Daoy (cell line): ENCODE measurements around the gene CRISPLD2. TPM values are rescaled to one million over a fixed set of nuclear protein-coding genes. Genes with fewer than 3 reads are reported as not detected.
"Not testable (repeated sequence)": the region's sequence is repeated elsewhere in the genome, so short reads cannot be mapped to it uniquely, and the experiment has no call there.

Experiments
- DNase-seq: peaks from one replicate; pipeline ENCODE4 v3.0.0-alpha.2; 2015; ENCODE audit warnings: low read depth
- total RNA-seq: library from RNA; depleted of rRNA; stranded (reverse); fragments of >200 nt; shearing (Covaris generic); gene quantifications from 2 replicates; pipeline ENCODE4 v1.2.3, GENCODE V29; 2014

The CRISPLD2 gene
- total RNA-seq, 1 experiment from 2014 or later: 25.7 TPM

DNA sequence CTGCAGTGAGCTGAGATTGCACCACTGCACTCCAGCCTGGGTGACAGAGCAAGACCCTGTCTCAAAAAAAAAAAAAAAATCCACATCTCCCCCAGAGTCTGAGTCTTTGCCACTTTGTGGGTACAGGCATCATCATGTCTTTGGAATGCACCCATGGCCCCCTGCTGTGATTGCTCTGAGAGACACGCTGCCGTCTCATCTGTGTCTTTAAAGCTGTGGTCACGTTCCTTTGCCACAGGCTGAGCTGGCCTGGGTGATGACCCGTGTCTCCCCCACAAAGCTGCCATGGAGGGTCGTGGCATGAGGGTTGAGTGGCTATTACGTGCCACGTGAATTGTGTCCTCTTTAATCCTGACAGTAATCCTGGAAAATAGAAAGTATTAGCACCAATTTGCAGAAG, 20.2 kb downstream of the CRISPLD2 start:
- DNase-seq: peak; percentile 95

DNA sequence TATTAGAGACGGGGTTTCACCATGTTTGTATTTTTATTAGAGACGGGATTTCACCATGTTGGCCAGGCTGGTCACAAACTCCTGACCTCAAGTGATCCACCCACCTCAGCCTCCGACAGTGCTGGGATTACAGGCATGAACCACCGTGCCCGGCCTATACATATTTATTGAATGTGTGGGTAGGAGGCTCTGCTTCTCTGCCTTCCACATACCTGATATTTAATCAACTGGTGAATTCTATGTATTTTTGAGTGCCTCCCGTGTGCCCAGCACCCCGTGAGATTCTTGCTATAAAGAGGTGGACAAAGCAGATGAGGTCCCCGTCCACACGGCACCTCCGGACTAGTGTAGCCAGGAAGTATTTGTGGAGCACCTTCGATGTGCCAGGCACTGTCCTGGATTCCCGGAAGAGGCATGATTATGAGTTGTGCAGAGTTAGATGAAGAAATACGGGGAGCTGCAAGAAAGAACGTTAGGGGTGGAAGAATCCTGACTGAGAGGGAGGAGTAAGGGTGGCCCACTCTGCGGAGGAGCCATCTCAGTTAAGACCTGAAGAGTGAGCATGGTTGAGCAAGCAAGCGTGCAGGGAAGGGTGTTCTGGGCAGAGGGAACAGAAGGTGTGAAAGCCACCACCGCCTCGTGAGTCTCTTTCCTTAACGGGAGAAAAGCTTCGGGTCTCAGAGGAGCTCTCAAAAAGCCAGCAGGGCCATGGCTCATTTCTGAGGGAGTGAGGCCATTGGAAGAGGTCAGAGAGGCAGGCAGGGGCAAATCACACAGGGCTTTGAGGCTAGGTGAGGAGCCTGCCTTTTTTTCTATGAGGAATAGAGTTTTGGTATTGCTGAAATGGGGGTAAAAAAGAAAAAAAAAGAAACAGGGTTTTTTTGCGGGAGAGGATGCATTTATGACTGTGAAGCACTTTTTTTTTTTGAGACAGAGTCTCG, 21.2 kb downstream of the CRISPLD2 start:
- no peak for DNase-seq

DNA sequence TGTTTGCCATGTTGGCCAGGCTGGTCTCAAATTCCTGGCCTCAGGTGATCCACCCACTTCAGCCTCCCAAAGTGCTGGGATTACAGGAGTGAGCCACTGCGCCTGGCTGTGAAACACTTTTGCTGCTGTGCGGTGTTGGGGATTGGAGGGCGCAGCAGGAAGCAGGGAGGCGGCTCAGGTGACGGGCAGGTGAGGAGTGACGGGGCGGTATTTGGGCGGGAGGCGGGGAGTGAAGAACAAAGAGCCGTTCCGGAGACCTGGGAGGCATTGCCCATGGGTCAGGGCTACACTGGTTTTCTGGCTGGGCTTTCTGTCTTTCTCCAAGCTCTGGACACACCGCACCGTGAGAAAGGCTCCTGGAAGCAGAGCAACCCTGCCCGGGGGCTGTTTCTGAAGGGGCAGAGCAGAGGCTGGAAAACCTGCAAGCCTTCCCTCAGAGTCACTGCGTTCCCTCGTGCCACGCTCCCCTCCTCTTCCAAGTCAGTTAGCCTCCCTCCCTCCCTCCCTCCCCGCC, 22.1 kb downstream of the CRISPLD2 start:
- no peak for DNase-seq

DNA sequence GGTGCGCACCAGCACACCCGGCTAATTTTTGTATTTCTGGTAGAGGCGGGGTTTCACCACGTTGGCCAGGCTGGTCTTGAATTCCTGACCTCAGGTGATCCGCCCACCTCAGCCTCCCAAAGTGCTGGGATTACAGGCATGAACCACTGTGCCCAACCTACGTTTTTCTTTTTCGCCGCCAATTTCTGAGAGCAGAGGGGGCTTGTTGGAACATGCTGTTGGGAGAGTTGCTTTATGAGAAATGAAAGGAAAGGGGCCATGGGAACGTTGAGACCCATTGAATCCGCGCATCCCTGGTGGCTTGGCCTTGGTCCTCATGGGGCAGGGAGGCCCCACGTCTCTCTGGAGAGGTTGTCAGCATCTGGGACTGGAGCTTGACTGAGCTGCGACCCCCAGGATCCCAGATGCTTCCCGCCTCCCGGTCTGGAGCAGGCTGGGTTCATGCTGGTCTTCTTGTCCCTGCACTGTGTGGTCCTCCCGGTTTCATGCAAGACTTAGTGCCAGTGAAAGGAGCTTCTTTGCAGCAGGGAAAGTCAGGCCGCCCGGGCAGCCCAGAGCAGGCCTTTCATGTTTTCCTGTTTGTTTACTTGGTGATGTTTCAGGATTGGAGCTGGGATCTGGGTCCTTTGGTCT, 22.8 kb downstream of the CRISPLD2 start:
- DNase-seq: no peak

DNA sequence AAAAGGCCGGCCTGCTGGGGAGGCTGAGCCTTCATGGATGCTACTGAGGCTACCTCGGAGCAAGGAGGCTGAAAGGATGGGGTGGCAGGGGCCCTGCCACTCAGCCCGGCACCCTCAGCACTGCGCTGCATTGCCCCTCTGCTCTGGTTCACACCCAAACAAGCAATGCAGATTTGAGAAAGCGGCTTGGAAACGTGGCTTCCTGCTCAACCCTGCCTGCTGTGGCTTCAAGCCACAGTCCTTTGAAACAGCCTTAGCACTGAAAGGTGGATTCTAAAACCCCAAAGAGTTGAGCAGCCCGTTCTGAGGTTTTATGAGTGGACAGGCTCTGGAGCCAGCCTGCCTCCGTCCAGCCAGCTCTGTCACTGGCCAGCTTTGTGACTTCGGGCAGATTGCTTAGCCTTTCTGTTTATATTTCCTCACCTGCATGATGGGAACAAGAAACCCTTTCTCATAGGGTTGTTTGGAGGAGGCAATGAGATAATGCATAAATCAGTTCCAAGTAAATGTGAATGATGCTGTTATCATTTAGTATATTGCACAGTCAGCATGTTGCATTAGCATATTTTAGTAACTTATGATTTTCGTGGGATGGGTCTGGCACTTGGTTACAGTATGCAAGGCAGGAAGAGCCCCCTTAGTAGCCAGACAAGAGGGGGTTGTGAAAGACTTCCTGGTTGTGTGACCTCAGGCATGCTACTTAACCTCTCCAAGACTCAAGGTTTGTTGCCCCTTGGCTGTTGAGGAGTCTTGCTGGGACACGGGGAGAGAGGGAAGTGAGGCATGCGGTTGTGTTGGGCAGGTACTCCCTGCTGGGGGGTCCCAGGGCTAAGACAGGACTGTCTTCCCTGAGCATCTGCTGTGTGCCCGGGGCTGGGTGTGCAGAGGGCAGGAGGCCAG, 23.6 kb downstream of the CRISPLD2 start:
- no peak for DNase-seq

DNA sequence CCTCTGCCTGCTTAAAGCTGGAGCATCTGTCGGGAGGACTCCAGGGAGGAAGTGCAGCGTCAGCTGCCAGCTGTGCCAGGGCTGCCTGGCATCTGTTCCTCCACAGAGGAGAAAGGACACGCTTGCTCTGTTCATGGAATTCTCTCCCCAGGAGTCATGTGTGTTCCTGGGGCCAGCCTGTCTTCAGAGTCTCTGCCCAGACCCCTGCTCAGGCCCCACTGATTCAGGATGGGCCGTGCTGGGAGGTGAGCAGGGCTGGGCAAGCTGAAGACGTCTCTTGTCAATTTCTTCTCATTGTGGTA, 24.2 kb downstream of the CRISPLD2 start:
- peak; percentile 27 for DNase-seq

DNA sequence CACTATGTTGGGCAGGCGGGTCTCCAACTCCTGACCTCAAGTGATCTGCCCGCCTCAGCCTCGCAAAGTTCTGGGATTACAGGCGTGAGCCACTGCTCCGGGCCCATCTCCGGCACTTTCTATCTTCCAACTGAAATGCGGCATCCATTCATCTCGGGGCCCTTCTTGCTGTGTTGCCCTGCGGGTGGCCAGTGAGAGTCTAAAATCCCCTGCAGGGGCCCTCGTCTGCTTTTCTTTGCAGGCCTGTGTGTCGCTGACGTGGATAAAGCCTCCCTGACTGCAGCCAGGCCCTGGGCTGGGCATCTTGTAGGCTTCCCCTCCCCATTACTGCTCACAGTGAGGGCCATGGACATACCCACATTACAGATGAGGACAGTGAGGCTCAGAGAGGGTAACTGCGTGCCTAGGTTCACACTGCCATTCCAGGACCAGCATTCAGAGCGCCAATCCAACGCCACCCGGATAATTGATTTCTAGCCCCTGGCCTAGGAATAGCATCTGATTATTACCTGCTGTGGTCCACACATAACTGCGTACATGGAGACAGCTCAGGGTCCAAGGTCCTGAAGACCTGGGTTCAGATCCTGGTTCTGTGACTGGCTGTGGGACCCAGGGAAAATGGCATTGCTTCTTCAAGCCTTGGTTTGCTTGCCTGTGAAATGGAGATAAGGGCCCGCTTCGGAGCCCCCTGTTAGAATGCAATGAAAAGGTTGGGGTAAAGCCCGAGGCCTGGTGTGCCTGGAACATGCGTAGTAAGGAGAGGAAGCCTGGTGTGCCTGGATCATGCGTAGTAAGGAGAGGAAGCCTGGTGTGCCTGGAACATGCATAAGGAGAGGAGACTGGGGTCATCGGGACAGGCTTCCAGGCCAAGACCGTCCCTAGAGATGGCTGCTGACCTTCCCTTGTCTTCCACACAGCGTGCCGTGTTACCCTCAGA, 25.0 kb downstream of the CRISPLD2 start:
- DNase-seq: no peak

DNA sequence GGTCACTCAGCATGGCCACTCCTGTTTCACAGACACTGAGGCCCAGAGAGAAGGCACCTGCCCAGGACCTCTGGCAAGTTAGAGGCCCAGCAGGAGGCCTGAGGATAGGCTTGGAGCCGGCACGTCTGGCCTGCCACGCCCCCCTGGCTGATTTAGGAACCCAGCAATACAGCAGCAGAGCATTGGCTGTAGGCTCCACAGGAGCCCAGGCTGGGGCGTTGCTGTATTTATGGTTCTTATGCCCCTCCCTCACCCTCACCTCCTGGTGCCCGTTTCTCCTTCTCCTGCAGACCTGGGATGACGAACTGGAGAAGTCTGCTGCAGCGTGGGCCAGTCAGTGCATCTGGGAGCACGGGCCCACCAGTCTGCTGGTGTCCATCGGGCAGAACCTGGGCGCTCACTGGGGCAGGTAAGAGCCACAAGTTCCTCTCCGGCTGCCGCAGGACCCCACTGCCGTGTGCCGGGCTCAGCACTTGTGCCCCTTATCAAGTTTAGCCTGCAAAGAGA, 25.8 kb downstream of the CRISPLD2 start:
- DNase-seq: no peak

DNA sequence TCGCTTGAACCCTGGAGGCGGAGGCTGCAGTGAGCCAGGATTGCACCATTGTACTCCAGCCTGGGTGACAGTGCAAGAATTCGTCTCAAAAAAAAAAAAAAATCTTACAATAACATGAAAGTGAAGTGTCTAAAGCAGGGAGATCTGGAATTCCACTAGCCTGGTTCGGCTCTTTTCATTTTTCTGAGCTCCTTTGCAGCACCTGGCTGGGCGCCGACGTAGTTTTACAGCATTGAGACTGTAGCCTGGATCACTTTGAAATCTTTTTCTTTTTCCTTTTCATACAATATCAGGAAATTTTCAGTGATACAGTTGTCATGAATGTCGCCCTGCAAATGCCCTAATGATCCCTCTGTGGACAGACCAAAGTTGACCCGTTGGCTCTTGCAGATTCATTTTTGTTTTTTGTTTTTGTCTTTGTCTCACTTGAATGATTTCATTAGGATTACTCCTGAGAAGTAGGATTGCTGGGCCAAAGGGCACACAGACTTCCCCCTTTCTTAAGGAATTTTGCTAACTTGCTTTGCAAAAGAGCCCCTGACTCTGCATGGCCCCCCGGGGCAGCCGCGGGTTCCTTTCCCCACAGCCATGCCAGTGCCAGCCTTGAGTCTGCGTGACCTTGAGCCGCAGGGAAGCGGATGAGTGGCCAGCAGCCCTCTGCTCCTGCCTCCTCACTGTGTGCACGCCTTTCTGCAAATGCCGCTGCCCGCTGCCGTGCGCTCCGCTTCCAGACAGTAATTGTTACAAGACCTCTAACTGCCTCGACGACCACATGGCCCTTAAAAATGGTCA, 28.0 kb downstream of the CRISPLD2 start:
- DNase-seq: no peak

DNA sequence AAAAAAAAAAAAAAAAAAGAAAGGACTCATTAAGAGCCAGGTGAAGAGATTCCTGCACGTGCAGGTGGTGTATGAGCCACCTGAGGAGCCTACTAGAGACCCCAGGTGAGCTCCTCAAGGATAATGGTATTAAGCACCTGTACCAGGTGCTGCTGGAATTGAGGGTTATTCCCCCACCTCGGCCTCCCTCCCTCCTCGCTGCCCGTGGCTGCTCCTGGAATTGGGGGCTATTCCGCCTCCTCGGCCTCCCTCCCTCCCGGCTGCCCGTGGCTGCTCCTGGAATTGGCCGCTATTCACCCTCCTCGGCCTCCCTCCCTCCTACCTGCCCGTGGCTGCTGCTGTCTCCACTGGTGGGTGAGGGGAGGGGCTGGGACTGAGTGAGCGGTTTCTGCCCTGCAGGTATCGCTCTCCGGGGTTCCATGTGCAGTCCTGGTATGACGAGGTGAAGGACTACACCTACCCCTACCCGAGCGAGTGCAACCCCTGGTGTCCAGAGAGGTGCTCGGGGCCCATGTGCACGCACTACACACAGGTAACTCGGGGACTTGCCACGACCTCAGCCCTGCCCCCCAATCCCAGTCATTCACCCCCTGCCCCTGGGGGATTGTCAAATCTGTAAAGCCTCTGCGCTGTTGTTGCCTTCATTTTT, 29.3 kb downstream of the CRISPLD2 start:
- no peak for DNase-seq

DNA sequence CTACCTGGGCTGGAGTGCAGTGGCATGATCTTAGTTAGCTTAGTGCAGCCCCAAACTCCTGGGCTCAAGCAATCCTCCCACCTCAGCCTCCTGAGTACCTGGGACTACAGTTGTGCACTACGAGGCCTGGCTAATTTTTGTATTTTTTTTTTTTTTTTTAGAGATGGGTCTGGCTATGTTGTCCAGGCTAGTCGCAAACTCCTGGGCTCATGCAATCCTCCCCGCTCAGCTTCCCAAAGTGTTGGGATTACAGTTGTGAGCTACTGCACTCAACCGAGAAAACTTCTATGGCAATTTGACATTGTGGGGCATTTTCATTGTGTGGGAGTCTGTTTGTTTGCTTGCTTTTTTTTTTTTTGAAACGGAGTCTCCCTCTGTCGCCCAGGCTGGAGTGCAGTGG, 30.0 kb downstream of the CRISPLD2 start:
- DNase-seq: no peak

DNA sequence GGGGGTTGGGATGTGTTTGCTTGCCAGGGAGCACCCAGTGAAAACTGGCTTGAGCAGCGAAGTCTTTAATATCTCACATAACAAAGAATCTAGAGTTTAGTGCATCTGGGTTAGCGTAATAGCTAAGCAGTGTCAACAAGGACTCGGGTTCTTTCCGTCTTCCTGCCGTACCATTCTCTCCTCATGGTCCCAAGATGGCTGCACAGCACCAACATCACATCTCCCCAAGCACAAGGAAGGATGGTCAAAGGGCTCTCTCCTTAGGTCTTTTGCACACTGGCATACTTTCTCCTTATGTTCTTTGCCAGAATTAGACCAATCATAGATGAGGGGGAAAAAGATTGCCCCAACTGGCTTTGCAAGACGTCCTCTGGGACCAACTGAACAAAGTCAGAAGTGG, 30.9 kb downstream of the CRISPLD2 start:
- no peak for DNase-seq

DNA sequence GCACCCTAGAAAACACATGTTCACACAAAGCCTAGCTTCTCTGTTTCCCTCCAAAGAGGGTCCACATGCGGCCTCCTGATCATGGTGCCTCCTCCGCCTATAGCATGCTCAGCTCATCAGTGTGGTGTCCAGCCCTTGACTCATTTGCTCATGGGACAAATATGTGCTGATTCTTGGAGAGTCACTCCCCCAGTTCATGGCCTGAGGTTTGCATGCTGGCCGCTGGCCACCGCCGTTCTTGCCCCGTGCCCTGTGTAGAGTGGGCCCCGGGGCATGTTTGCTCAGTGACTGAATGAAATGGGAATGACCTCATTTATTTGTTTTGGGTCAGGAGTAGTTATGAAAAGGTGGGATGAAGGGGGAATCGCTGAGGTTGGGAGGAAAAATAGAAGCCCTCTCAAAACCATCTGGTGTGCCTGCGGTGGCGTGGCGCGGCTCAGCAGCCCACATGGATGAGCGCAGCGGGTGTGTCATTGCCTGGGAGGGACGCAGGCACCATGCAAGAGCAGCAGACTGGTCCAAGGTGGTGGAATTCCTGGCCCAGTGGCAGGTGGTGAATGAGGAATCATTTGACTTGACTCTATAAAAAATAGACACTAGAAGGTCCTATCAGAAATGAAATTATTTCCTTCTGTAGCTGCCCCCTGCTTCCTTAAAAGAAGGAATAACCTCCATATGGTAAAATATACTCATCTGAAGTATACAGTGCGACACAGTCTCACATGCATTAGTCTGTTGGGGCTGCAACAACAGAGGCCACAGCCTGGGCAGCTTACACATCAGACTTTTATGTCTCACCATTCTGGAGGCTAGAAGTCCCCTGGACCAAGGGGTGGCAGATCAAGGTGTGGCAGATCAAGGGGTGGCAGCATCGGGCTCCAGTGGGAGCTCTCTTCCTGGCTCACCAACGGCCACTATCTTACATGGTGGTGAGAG, 31.7 kb downstream of the CRISPLD2 start:
- DNase-seq: peak; percentile 98

DNA sequence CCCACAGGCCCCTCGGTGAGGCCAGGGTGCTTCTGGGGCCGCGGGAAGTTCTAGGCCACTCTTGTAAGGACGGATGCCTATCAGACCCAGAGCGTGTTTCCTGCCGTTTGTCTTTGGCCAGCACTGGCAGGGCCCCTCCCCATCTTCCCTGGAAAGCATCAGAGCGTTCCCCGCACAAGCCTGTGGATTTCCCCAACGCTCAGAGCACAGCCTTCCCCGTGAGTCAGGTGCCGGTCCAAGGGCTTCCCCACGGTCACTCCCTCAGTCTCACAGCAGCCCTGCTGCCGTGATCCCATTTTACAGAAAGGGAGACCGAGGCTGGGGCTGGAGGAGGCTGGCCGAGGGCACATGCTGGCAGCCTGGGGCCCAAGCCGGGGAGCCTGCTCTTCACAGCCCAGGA, 33.7 kb downstream of the CRISPLD2 start:
- DNase-seq: no peak

DNA sequence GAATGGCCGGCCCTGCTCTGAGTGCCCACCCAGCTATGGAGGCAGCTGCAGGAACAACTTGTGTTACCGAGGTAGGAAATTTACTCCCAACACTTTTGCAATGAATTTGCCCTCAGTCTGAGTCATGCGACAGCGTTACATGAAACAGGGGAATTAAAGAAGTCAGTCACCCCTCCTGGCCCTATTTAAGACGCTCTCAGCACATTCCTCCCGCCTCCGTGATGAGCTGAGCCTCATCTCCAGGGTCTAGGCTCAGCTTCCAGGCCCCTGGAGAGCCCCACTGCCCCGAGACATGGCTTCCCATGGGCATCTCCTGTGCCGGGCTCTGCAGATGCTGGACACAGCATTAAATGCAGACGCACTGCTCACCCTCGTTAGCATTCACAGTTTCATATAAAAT, 35.0 kb downstream of the CRISPLD2 start:
- peak; percentile 62 for DNase-seq

DNA sequence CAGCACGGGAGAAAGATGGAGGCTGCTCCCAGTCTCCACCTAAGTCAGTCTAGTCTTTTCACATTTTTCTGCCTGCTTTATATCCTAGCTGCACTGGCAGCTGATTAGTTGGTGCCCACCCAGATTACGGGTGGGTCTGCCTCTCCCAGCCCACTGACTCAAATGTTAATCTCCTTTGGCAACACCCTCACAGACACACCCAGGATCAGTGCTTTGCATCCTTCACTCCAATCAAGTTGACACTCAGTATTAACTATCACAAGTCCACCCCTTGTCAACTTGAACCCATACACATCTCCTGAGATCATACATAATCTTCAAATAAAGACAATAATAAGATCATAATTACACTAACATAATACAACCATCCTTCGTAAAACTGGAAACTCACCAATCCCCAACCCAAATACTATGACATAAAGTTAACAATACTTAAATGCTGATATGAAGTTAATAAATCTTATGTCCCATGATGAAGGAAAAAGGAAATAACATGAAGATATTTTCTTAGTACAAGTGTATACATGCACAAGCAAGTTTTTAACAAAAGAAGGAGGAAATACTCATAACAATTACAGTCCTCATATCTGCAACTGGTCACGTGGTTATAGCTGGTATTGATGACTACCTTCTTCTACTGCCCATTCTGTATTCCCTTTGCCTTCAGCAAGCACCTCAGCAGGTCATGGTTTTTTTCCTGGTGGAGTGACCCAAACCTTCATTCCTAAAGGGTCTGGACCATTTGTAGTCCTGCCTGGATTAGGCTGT, 35.8 kb downstream of the CRISPLD2 start:
- not testable (repeated sequence) for DNase-seq

DNA sequence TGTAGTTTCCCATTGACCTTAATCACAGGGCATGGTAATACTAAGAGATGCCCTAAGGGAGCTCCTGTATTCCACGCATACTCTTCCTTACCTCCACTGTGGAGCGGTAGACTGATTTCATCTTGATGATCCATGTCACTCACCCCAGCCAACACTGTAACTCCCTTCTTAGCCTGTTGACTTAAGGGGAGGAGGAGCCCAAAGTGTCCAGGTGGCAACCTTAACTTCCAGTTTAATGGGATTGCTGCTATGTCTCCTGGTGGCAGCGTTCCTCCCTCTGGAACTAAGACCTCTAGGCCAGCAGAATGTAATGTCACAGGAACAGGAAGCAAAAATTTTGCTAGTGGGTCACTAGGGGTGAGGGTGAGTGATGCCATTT, 36.4 kb downstream of the CRISPLD2 start:
- DNase-seq: not testable (repeated sequence)

DNA sequence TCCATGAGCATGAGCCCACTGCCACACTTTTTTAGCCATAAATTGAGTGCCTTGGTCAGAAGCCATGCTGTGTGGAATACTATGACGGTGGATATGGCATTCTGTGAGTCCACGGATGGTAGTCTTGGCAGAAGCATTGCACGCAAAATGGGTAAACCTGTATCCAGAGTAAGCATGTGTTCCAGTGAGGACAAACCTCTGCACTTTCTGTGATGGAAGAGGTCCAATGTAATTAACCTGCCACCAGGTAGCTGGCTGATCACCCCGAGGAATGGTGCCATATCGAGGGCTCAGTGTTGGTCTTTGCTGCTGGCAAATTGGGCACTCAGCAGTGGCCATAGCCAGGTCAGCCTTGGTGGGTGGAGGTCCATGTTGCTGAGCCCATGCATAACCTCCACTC, 37.0 kb downstream of the CRISPLD2 start:
- not testable (repeated sequence) for DNase-seq
